ENCODE data around the gene ZMIZ1. TPM values are rescaled to one million over a fixed set of nuclear protein-coding genes. Genes with fewer than 3 reads are reported as not detected.
A peak's percentile ranks its signal among the peaks of the same experiment; 100 is the strongest.

Gene ZMIZ1
- total RNA-seq, 4 donors from 2014 or later: 65.5 to 88.2 (median 69.3) TPM

DNA sequence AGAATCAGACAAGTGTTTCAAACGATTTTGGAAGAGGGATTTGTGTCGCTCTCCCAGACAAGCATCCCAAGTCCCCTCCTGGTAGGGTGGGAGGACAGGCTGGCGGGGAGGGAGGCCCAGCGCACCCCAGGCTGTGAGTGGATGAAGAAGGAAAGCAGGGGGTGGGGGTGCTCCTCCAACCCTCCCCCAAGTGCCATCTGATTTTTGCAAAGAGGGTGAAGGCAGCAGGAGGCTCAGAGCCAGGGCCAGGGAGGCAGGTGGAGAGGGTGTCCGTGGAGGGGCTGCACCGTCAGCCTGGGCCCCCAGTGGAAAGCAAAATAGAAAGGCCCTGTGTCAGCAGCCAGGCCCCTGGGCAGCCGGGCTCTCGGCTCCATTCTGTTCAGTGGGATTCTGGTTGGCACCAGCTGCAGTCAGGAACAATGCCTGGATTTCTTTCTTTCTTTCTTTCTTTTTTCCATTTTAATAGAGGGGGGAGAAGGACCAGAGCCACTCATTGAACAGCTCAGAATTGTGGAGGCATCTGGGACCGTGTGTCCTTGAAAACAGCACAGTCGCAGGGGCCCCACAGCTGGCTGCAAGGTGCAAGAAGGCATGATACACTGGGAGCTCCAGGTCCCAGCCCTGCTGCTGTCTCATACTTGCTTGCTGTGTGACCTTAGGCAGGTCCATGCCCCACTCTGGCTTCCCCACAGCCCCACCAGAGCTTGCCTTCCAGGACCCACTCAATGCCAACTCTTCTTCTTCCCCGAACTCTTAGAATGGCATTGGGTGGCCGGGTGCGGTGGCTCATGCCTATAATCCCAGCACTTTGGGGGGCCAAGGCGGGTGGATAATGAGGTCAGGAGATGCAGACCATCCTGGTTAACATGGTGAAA is 7.1 kb upstream of the ZMIZ1 start:
- Histone ChIP-seq H3K36me3 (no peaks in the 10 kb centered on the region), H3K4me1 (peaks cover 0 to 33% (median 17%) of the 10 kb centered on the region in 4 donors), H3K27me3 (no peaks in the 10 kb centered on the region), H3K9me3 (no peaks in the 10 kb centered on the region), H3K27ac (peak overlapping the region in 2 of 4 donors; percentile 38 to 39), H3K4me3 (no peak overlapping the region)
- peak in 1 of 2 donors; percentile 7 for DNase-seq (ENCODE audit: low spot score in 2 of 2)
- TF ChIP-seq POLR2A (IDR thresholded peaks at IDR 0.05) (no peak), EP300 (IDR thresholded peaks at IDR 0.05) (no peak)
- TF ChIP-seq, protein P1, sequence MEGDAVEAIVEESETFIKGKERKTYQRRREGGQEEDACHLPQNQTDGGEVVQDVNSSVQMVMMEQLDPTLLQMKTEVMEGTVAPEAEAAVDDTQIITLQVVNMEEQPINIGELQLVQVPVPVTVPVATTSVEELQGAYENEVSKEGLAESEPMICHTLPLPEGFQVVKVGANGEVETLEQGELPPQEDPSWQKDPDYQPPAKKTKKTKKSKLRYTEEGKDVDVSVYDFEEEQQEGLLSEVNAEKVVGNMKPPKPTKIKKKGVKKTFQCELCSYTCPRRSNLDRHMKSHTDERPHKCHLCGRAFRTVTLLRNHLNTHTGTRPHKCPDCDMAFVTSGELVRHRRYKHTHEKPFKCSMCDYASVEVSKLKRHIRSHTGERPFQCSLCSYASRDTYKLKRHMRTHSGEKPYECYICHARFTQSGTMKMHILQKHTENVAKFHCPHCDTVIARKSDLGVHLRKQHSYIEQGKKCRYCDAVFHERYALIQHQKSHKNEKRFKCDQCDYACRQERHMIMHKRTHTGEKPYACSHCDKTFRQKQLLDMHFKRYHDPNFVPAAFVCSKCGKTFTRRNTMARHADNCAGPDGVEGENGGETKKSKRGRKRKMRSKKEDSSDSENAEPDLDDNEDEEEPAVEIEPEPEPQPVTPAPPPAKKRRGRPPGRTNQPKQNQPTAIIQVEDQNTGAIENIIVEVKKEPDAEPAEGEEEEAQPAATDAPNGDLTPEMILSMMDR (IDR thresholded peaks at IDR 0.05): no peak
- 65 to 70% methylated on average over 13 to 14 of the region's 14 CpGs for WGBS, 2 donors

DNA sequence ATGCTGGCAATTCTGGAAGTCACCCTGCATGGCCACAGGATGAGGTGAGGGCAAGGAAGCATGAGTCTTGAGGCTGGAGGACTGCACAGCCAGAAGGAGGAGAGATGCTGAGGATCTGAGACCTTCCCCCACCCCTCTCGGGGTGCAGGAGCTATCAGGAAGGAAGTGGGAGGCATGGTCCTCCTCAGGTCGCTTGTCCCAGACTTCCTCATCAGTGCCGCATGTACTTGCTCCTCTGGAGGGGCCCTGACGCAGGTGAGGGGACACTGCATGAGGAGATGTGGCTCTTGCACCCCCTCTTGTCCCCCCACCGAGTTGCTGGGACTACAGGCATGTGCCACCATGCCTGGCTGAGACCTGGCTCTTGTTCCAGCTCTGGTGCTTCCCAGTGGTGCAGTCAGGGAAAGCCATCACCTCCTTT is 5.7 kb upstream of the ZMIZ1 start:
- peaks cover 0 to 44% (median 22%) of the 10 kb centered on the region in 4 donors for H3K4me1 ChIP-seq
- no peaks in the 10 kb centered on the region for H3K36me3 ChIP-seq
- no peaks in the 10 kb centered on the region for H3K27me3 ChIP-seq
- no peaks in the 10 kb centered on the region for H3K9me3 ChIP-seq
- 78 to 81% methylated on average over 4 to 5 of the region's 5 CpGs for WGBS, 2 donors
- no peak for DNase-seq (ENCODE audit: low spot score in 2 of 2)
- no peak overlapping the region for H3K4me3 ChIP-seq
- TF ChIP-seq EP300 (IDR thresholded peaks at IDR 0.05) (no peak), POLR2A (IDR thresholded peaks at IDR 0.05) (no peak)
- TF ChIP-seq, protein P1 (IDR thresholded peaks at IDR 0.05): no peak
- H3K27ac ChIP-seq: no peak overlapping the region

DNA sequence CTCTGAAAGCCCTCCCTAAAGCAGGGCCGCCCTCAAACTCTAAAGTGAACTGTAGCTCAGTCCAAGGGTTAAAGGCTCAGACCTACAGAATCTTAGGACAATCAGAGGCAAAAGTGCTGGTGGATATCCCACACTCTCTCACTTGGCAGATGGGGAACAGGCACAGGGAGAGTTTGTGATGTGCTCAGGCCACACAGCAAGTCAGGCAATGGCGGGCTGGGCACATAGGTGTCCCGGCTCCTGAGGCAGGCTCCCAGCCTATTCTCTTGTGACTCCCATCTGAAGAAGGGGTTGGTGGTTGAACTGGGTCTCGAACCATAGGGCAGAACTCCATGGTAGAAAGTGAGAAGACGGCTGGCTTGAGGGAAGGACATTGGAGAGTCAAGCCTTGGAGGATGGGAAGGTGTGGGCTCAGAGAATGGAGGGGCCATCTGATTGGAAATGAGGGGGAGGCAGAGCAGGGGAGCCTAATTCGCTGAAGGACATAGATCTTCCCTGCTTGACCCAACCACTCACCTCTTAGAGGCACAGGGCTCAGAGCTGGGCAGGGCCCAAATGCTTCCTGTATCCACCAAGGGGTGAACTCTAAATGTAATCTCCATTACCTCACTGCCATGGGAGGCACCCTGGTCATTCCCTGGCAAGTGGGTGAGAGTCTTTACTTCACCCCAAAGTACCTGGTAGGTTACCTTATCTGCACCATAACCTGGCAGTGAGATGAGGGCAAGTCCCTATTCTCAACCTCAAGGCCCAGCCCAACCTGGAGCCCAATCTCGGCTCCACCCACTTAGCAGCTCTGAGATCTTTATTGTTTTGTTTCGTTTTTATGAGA is 4.9 kb upstream of the ZMIZ1 start:
- peaks cover 0 to 47% (median 23%) of the 10 kb centered on the region in 4 donors for H3K4me1 ChIP-seq
- no peak for DNase-seq (ENCODE audit: low spot score in 2 of 2)
- no peaks in the 10 kb centered on the region for H3K36me3 ChIP-seq
- no peak overlapping the region for H3K4me3 ChIP-seq
- TF ChIP-seq, protein P1 (IDR thresholded peaks at IDR 0.05): no peak
- TF ChIP-seq EP300 (IDR thresholded peaks at IDR 0.05) (no peak), POLR2A (IDR thresholded peaks at IDR 0.05) (no peak)
- WGBS, 2 donors: 83 to 89% methylated on average over 8 of the region's 8 CpGs
- no peak overlapping the region for H3K27ac ChIP-seq
- no peaks in the 10 kb centered on the region for H3K9me3 ChIP-seq
- no peaks in the 10 kb centered on the region for H3K27me3 ChIP-seq

DNA sequence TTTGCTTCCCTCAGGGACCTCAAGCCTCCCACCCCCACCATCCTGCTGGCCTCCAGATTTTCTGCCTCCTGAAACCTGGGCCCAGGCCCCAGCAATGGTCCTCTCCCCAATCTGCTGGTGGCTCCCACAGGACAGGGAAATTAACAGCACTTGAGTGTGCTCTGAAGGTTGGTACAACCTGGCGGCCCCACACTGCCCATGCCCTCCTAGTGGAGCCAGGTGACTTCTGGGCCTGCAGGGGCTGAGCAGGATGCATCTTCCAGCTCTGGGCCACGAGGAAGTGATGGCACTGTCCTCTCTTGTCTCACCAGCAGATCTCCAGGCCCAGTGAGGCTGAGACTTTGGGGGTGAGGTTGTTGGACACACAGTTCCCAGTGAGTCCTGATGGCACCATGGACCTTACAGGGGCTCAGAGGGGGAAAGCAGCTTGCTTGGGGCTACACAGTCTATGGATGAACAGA is 3.6 kb upstream of the ZMIZ1 start:
- H3K27ac ChIP-seq: no peak overlapping the region
- H3K9me3 ChIP-seq: no peaks in the 10 kb centered on the region
- WGBS, 2 donors: 88 to 100% methylated on average over 2 of the region's 2 CpGs
- no peak for DNase-seq (ENCODE audit: low spot score in 2 of 2)
- no peak for TF ChIP-seq EP300 (IDR thresholded peaks at IDR 0.05)
- TF ChIP-seq, protein P1 (IDR thresholded peaks at IDR 0.05): no peak
- no peak for TF ChIP-seq POLR2A (IDR thresholded peaks at IDR 0.05)
- H3K36me3 ChIP-seq: no peaks in the 10 kb centered on the region
- no peaks in the 10 kb centered on the region for H3K27me3 ChIP-seq
- peaks cover 0 to 35% (median 17%) of the 10 kb centered on the region in 4 donors for H3K4me1 ChIP-seq
- H3K4me3 ChIP-seq: no peak overlapping the region
